ENCODE measurements around the gene AHI1.

- no peak for TF ChIP-seq CTCF (IDR thresholded peaks at IDR 0.05)
- TF ChIP-seq ZFX (IDR thresholded peaks at IDR 0.05; ENCODE audit: borderline replicate concordance), result no peak
Measured at GRCh38 chr6:135385299-135385698, 112.2 kb downstream of the AHI1 start.
